ENCODE results near the gene ATP8B1. TPM values are rescaled to one million over a fixed set of nuclear protein-coding genes. Genes with fewer than 3 reads are reported as not detected.
A peak's percentile ranks its signal among the peaks of the same experiment; 100 is the strongest.

The ATP8B1 gene
- total and polyA plus RNA-seq, 2 of the 4 experiments (the other 2 are of a cell fraction) = 64.3 to 136 TPM

DNA sequence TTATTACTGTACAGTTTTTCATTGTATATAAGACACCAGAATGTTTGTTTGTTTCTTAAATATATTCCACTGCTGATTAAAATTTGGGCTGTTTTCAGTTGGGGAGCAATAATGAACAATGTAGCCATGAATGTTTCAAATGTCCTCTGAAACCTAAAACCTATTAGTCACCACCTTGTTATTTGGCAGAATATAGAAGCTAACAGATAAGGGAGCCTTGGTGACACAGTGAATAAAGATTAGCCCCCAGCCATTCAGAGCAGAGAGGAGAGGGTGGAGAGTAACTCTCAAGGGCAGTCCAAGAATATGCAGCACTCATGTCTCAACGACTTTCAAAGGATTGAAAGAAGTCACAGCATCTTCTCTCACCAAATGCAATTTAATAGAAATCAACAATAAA, 43.1 kb upstream of the ATP8B1 start:
- H3K9me3 ChIP-seq (ENCODE audit: control insufficient read depth, insufficient read depth, low read length) = no peaks in the 10 kb centered on the region
- H4K8ac ChIP-seq (ENCODE audit: low read depth in 2 of 2, low read length in 2 of 2) = peak overlapping the region in 1 of 2 experiments; percentile 81; a peak in 2 of 4 replicates
- CTCF ChIA-PET = no interaction called here
- H4K20me1 ChIP-seq (ENCODE audit: insufficient read depth, low read length) = no peaks in the 10 kb centered on the region
- no peaks in the 10 kb centered on the region for H3K27me3 ChIP-seq (ENCODE audit: control insufficient read depth, insufficient read depth, low read length)
- H3K4ac ChIP-seq (ENCODE audit: low read depth, low read length) = peak overlapping the region; percentile 84; the same call in 1 of the 2 replicates
- H3K56ac ChIP-seq (ENCODE audit: extremely low read depth, insufficient read depth, low read length) = no peak overlapping the region; the same call in 1 of the 2 replicates
- in situ Hi-C loops (cut with MboI; ENCODE audit: low sequenced_read_pairs) (no loop called here), intact Hi-C loops (cut with micrococcal nuclease) (no loop called here), dilution Hi-C loops (cut with HindIII; ENCODE audit: low sequenced_read_pairs, unreplicated experiment) (no loop called here)
- H2AK5ac ChIP-seq (ENCODE audit: low read depth, low read length) = no peak overlapping the region
- H3K4me1 ChIP-seq (ENCODE audit: control insufficient read depth, insufficient read depth, low read length) = peaks cover 13% of the 10 kb centered on the region
- H3K9ac ChIP-seq (ENCODE audit: low read depth, low read length) = no peak overlapping the region
- H2BK20ac ChIP-seq (ENCODE audit: low read depth, low read length) = peak overlapping the region; percentile 94; the same call in 1 of the 2 replicates
- DNase-seq (peak; percentile 88), ATAC-seq (ENCODE audit: low read depth) (peak; percentile 93)
- H4K5ac ChIP-seq (ENCODE audit: low read depth, low read length) = peak overlapping the region; percentile 91; the same call in 1 of the 2 replicates
- H3K18ac ChIP-seq (ENCODE audit: low read depth, low read length) = peak overlapping the region; percentile 99; the same call in 1 of the 2 replicates
- H3K14ac ChIP-seq (replicated peaks; ENCODE audit: low read depth, low read length) = no peak overlapping the region
- no peak overlapping the region for H3K4me3 ChIP-seq (ENCODE audit: insufficient read depth, low read depth, low read length)
- H3K9me1 ChIP-seq (ENCODE audit: insufficient read depth, low read length) = peaks cover 4% of the 10 kb centered on the region
- H3K4me2 ChIP-seq (ENCODE audit: low read depth, low read length) = peak overlapping the region; percentile 75; the same call in 1 of the 2 replicates
- WGBS, 2 experiments (ENCODE audit: extremely low coverage in 2 of 2, insufficient read length in 1 of 2) = no CpG with 5 or more reads among the region's 1 CpG
- H3K23ac ChIP-seq (ENCODE audit: low read depth, low read length) = peak overlapping the region; percentile 81; the same call in 1 of the 2 replicates
- H3K36me3 ChIP-seq (ENCODE audit: control insufficient read depth, insufficient read depth, low read length) = no peaks in the 10 kb centered on the region
- peak overlapping the region; percentile 98 for H2BK5ac ChIP-seq (ENCODE audit: low read depth, low read length, poor library complexity, severe bottlenecking)
- peak overlapping the region; percentile 44; the same call in 1 of the 2 replicates for H3K27ac ChIP-seq (ENCODE audit: insufficient read depth, low read length)
- TF ChIP-seq MAZ (IDR thresholded peaks at IDR 0.05; ENCODE audit: borderline replicate concordance, low read depth, low read length) = peak; percentile 27; the same call in 1 of the 2 replicates
- TF ChIP-seq BHLHE40 (IDR thresholded peaks at IDR 0.05; ENCODE audit: low read depth, low read length) = no peak
- TF ChIP-seq FOS (IDR thresholded peaks at IDR 0.05; ENCODE audit: low read depth, low read length) = 0 out of 2 replicates have a peak, but pooled peaks have one; percentile 32
- H2BK15ac ChIP-seq (ENCODE audit: low read depth, low read length) = no peak overlapping the region; the same call in 2 of the 3 replicates
- H2BK120ac ChIP-seq (ENCODE audit: low read depth, low read length) = peak overlapping the region; percentile 90; the same call in 1 of the 2 replicates
- H3K79me1 ChIP-seq (ENCODE audit: low read depth in 1 of 2, low read length in 2 of 2) = peaks cover 0 to 3% of the 10 kb centered on the region in 2 experiments; a peak in 1 of 4 replicates
- BruUV-seq (replicated peaks) = no TSS peak
- H2AFZ ChIP-seq (replicated peaks; ENCODE audit: low read length, poor library complexity) = no peak overlapping the region
- H2AK9ac ChIP-seq (replicated peaks; ENCODE audit: low read depth, low read length, poor library complexity) = no peak overlapping the region
- POLR2A ChIA-PET (ENCODE audit: unreplicated experiment) = interaction anchor here (0.6 kb wide), 1 partner anchor 58 kb away, joined by 3 read pairs; no protein-coding TSS in a partner anchor
- H4K91ac ChIP-seq (ENCODE audit: insufficient read depth, low read depth, low read length) = no peak overlapping the region
